ENCODE results near the gene UBAP2. TPM values are rescaled to one million over a fixed set of nuclear protein-coding genes. Genes with fewer than 3 reads are reported as not detected.

The UBAP2 gene
- polyA plus RNA-seq, 2 donors = 12.6 to 15.6 TPM

DNA sequence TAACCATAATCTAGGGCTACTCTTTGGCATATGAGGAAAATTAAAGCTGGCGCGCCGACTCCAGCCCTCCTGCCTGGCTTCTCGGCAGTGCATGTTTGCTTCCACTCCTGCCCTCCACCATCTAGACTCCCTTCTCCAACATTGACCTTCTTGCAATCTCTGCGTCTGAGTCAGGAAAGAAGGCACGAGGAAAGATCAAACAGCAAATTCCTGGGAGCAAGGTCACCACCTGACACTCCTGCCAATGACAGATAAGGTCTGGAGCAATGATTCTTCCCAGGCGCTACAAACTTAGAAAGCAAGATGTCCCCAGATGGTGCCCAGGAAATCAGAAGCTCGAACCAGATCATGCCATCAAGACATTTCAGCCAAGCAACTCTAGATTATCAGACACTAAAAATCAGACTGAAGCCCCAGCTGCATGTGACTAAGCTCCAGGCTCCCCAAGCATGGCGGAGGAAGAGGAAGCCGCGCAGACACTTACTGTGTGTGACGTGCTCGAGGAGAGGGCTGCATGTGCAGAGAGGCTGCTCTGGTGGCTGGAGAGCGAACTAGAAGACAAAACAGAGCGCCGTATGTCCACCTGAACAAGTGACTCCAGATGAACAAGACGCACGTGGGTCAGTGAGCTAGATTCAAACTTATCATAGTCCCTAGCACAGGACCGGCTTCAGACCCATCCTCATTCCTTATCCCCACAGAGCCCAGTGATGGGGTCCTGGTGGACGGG, 116.4 kb downstream of the UBAP2 start:
- Histone ChIP-seq H3K36me3 (ENCODE audit: control insufficient read depth in 2 of 2, insufficient read depth in 2 of 2, low read length in 1 of 2) (peaks cover 30 to 53% of the 10 kb centered on the region in 2 donors), H3K4me1 (ENCODE audit: control insufficient read depth in 2 of 2, insufficient read depth in 2 of 2, low read length in 1 of 2) (no peaks in the 10 kb centered on the region), H3K27me3 (ENCODE audit: control insufficient read depth in 1 of 2, insufficient read depth in 2 of 2, low read length in 2 of 2) (no peaks in the 10 kb centered on the region), H3K27ac (ENCODE audit: low read depth in 2 of 2, low read length in 1 of 2) (no peak overlapping the region), H3K4me3 (ENCODE audit: low read depth in 1 of 2, low read length in 2 of 2) (no peak overlapping the region), H3K9me3 (ENCODE audit: control insufficient read depth in 2 of 2, insufficient read depth in 1 of 2, low read depth in 1 of 2, low read length in 1 of 2) (no peaks in the 10 kb centered on the region)
- WGBS, 2 donors = 89 to 91% methylated on average over 20 of the region's 20 CpGs

DNA sequence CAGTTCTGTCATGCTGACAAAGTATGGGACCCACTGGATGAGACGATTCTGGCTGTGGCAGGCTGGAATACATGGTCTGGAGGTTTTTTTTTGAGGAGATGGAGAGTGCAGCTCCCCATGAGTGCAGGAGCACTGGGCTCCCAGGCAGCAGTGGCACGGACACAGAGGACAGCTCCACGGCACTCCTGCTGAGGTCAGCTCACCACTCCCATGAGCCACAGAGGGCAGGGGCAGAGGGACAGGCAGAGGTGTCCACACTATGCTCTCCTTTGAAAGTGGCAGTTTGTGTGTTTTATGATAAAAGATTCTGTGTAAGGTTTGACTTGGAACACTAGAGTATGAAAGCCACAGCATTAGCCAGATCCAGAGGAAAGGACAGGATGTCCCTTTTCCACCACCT, 117.4 kb downstream of the UBAP2 start:
- Histone ChIP-seq H3K27me3 (ENCODE audit: control insufficient read depth in 1 of 2, insufficient read depth in 2 of 2, low read length in 2 of 2) (no peaks in the 10 kb centered on the region), H3K9me3 (ENCODE audit: control insufficient read depth in 2 of 2, insufficient read depth in 1 of 2, low read depth in 1 of 2, low read length in 1 of 2) (no peaks in the 10 kb centered on the region), H3K36me3 (ENCODE audit: control insufficient read depth in 2 of 2, insufficient read depth in 2 of 2, low read length in 1 of 2) (peaks cover 38 to 63% of the 10 kb centered on the region in 2 donors), H3K4me1 (ENCODE audit: control insufficient read depth in 2 of 2, insufficient read depth in 2 of 2, low read length in 1 of 2) (no peaks in the 10 kb centered on the region), H3K27ac (ENCODE audit: low read depth in 2 of 2, low read length in 1 of 2) (no peak overlapping the region), H3K4me3 (ENCODE audit: low read depth in 1 of 2, low read length in 2 of 2) (no peak overlapping the region)
- WGBS, 2 donors = 81 to 85% methylated on average over 3 of the region's 3 CpGs

DNA sequence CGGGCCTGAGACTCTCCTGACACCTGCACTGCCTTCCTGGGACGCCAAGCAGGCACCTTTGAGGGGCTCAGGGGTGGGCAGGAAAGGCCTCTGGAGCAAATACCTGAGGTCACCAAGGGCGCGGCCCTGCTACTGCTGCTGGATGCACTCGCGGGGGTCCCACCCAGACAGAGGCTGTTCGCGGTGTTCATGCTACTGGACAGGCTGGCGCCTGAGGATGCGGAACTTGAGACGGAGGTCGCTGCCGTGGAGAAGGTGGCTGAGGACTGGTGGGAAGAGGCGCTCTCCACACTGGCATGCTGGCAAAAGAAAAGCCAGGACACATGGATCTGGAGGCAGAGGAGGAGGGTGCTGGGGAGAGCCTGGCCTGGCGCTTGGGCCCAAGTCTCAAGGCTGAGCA, 121.0 kb downstream of the UBAP2 start:
- Histone ChIP-seq H3K9me3 (ENCODE audit: control insufficient read depth in 2 of 2, insufficient read depth in 1 of 2, low read depth in 1 of 2, low read length in 1 of 2) (no peaks in the 10 kb centered on the region), H3K4me3 (ENCODE audit: low read depth in 1 of 2, low read length in 2 of 2) (no peak overlapping the region), H3K27me3 (ENCODE audit: control insufficient read depth in 1 of 2, insufficient read depth in 2 of 2, low read length in 2 of 2) (no peaks in the 10 kb centered on the region), H3K4me1 (ENCODE audit: control insufficient read depth in 2 of 2, insufficient read depth in 2 of 2, low read length in 1 of 2) (no peaks in the 10 kb centered on the region), H3K36me3 (ENCODE audit: control insufficient read depth in 2 of 2, insufficient read depth in 2 of 2, low read length in 1 of 2) (peaks cover 52 to 65% of the 10 kb centered on the region in 2 donors), H3K27ac (ENCODE audit: low read depth in 2 of 2, low read length in 1 of 2) (no peak overlapping the region)
- 92 to 93% methylated on average over 15 of the region's 15 CpGs for WGBS, 2 donors

DNA sequence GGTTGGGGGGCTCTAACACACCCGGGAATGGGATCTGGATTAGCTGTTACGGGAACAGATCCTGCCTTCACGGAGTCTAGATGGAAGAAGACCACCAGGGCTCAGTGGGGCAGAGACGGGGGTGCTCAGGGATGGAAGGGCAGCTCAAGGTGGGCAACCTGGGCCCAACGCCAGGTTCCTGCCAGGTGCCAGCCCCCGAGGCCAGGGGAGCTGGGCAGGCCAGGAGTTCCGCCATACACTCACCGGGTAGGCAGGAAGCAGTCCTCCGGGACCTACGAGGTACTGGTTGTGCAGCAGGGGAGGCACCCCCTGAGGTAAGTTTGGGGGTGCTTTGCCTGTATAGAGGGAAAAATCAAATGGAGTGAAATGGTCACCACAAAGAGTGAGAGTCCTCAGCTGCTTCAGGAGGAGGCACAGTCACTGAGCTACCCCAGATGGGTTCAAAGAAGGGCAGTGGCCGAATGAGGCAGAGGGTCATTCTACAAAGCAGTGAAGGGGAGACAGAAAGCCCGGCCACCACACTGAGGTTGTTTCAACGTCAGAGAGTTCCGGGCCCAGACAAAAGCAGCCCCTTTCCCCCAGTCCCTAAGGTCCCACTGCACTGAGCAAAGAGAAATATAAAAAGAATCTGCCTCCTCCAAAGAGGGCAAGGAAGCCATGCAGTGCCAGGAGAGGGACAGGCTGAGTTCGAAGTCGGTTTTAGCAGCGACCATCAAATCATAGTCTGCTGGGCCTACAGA, 121.8 kb downstream of the UBAP2 start:
- WGBS, 2 donors = 90 to 91% methylated on average over 17 of the region's 17 CpGs
- Histone ChIP-seq H3K4me3 (ENCODE audit: low read depth in 1 of 2, low read length in 2 of 2) (no peak overlapping the region), H3K27me3 (ENCODE audit: control insufficient read depth in 1 of 2, insufficient read depth in 2 of 2, low read length in 2 of 2) (no peaks in the 10 kb centered on the region), H3K4me1 (ENCODE audit: control insufficient read depth in 2 of 2, insufficient read depth in 2 of 2, low read length in 1 of 2) (no peaks in the 10 kb centered on the region), H3K36me3 (ENCODE audit: control insufficient read depth in 2 of 2, insufficient read depth in 2 of 2, low read length in 1 of 2) (peaks cover 45 to 64% of the 10 kb centered on the region in 2 donors), H3K9me3 (ENCODE audit: control insufficient read depth in 2 of 2, insufficient read depth in 1 of 2, low read depth in 1 of 2, low read length in 1 of 2) (no peaks in the 10 kb centered on the region), H3K27ac (ENCODE audit: low read depth in 2 of 2, low read length in 1 of 2) (no peak overlapping the region)

DNA sequence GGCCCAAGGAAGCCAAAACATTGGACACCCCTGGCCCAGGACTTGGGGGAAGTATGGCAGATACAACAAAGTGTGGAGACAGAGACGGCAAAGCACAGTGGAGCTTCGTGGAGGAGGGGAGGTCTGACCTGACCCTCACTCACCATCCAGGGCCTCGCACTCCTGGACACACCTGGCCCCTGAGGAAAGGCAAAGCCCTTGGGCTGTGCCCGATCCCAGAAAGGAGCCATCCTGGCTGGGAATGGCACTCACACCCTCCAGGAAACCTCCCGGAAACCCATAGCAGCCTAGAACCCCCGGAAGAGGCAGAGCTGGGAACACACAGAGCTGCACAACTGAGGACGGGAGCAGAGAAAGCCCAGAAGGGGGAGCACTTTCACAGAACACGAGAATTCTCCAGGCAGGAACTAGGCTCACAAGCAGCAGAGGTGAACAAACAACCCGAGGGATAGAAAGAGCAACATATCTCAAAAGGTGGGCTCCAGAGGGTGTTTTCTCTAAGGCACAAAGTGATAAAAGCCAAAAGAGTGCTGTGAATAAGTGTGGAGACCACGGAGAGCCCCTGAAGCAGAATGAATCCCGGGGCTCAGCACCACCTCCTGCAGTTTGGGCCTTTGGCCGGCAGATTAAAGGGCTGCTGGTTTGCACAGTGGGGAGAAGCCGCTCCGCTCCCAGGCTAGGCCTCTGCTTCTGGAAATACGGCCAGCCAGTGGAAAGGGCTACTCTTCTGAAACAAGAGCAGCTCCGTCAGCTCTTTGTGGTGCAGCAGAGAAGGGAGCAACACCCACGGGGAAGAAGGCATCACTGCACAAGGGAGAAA, 123.5 kb downstream of the UBAP2 start:
- 62 to 63% methylated on average over 17 of the region's 17 CpGs for WGBS, 2 donors
- H3K9me3 ChIP-seq (ENCODE audit: control insufficient read depth in 2 of 2, insufficient read depth in 1 of 2, low read depth in 1 of 2, low read length in 1 of 2) = no peaks in the 10 kb centered on the region
- H3K27ac ChIP-seq (ENCODE audit: low read depth in 2 of 2, low read length in 1 of 2) = no peak overlapping the region
- H3K36me3 ChIP-seq (ENCODE audit: control insufficient read depth in 2 of 2, insufficient read depth in 2 of 2, low read length in 1 of 2) = peaks cover 42 to 69% of the 10 kb centered on the region in 2 donors
- H3K4me1 ChIP-seq (ENCODE audit: control insufficient read depth in 2 of 2, insufficient read depth in 2 of 2, low read length in 1 of 2) = no peaks in the 10 kb centered on the region
- H3K27me3 ChIP-seq (ENCODE audit: control insufficient read depth in 1 of 2, insufficient read depth in 2 of 2, low read length in 2 of 2) = no peaks in the 10 kb centered on the region
- H3K4me3 ChIP-seq (ENCODE audit: low read depth in 1 of 2, low read length in 2 of 2) = no peak overlapping the region

DNA sequence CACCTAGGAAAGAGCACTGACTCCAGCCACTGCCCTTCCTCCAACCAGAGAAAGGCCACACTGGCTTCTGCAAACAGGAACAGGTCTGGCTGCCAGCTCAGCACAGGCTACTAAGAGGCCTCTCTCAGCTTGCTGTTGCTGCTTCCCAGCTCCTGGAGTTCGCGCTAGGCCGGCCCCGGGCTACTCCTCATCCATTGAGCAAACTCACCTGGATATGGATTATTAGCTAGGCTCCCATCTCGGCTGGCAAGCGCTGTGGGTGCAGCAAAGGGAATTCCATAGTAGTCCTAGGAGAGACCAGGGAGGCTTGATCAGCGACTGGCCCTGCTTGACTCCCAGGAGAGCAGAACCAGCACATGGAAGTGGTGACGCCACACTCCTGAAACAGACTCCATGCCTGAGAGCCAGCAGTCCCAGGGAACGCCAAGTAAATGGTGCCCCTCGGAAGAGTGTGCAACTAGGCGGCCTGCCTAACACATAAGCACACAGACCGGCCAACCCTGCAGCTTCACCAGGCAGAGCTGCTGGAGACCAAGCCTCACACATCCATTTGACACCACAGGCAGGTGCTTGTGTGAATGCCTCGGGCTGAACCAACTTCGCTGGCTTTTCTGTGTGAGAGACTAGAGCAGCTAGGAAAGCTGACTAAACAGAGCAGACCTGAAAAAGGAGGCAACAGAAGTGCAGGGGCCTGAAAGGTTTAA, 124.5 kb downstream of the UBAP2 start:
- 74 to 77% methylated on average over 14 of the region's 14 CpGs for WGBS, 2 donors
- H3K36me3 ChIP-seq (ENCODE audit: control insufficient read depth in 2 of 2, insufficient read depth in 2 of 2, low read length in 1 of 2) = peaks cover 46 to 72% of the 10 kb centered on the region in 2 donors
- H3K27me3 ChIP-seq (ENCODE audit: control insufficient read depth in 1 of 2, insufficient read depth in 2 of 2, low read length in 2 of 2) = no peaks in the 10 kb centered on the region
- no peak overlapping the region for H3K27ac ChIP-seq (ENCODE audit: low read depth in 2 of 2, low read length in 1 of 2)
- no peaks in the 10 kb centered on the region for H3K4me1 ChIP-seq (ENCODE audit: control insufficient read depth in 2 of 2, insufficient read depth in 2 of 2, low read length in 1 of 2)
- H3K4me3 ChIP-seq (ENCODE audit: low read depth in 1 of 2, low read length in 2 of 2) = no peak overlapping the region
- no peaks in the 10 kb centered on the region for H3K9me3 ChIP-seq (ENCODE audit: control insufficient read depth in 2 of 2, insufficient read depth in 1 of 2, low read depth in 1 of 2, low read length in 1 of 2)

DNA sequence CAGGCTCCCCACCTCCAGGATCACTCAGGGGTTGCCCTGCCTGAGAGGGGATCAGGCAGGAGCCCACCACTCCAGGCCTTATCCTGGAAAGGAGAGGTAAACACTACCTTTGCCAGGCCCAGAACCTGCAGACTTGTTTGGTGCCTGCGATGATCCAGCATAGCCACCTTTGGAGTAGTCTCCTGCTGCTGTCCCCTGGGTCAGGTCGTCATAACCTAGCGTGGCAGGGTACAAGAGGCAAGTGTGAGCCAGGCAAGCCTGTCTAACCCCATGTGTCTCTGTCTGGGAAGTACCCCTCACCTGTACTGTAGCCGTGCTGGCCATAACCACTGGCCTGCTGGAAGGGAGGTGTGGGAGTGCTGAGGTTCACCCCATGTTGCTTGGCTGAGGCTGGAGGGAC, 125.6 kb downstream of the UBAP2 start:
- no peaks in the 10 kb centered on the region for H3K4me1 ChIP-seq (ENCODE audit: control insufficient read depth in 2 of 2, insufficient read depth in 2 of 2, low read length in 1 of 2)
- H3K9me3 ChIP-seq (ENCODE audit: control insufficient read depth in 2 of 2, insufficient read depth in 1 of 2, low read depth in 1 of 2, low read length in 1 of 2) = no peaks in the 10 kb centered on the region
- H3K27ac ChIP-seq (ENCODE audit: low read depth in 2 of 2, low read length in 1 of 2) = no peak overlapping the region
- peaks cover 38 to 72% of the 10 kb centered on the region in 2 donors for H3K36me3 ChIP-seq (ENCODE audit: control insufficient read depth in 2 of 2, insufficient read depth in 2 of 2, low read length in 1 of 2)
- H3K4me3 ChIP-seq (ENCODE audit: low read depth in 1 of 2, low read length in 2 of 2) = no peak overlapping the region
- 87 to 88% methylated on average over 4 of the region's 4 CpGs for WGBS, 2 donors
- no peaks in the 10 kb centered on the region for H3K27me3 ChIP-seq (ENCODE audit: control insufficient read depth in 1 of 2, insufficient read depth in 2 of 2, low read length in 2 of 2)

DNA sequence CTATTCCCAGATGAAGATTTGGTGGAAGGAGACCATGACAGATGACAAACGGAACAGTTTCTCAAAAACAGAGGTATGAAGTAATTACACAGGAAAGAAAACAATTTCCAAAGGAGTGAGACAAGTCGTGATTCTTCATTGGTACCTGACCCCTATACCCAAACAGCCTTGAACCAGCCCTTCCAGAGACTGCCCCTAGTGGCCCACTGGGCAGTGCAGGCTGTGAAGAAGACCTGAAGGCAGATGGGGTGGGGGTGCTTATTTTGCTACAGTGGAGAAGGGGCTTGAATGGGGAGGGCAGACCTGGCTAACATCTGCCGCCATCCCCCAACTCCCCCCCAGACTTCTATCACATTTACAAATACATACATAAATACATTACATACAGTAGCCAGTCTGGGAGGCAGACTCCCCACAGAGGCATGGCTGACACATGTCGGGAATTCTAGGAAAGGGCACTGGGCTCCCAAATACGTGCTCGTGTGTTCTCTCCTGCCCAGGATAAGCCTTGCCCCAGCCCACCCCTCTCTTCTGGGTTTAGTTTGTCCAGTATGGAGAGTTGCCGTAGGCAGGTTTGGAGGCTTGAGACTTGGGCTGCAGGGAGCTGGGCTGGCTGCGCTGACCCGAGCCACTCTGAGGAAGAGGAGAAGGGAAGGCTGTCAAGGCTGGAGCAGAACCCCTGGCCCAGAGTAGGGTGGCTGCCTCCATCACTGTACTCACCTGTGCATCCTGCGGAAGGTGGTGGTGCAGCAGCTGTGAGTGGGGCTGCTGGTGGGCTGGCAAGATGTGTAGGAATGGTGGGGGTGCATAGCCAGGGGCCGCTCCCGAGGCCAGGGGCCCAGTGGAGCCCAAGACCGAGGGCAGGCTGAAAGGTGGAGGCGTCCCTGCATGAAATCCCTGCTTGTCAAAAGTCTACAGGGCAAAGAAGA, 126.5 kb downstream of the UBAP2 start:
- 87% methylated on average over 14 of the region's 14 CpGs for WGBS, 2 donors
- H3K27me3 ChIP-seq (ENCODE audit: control insufficient read depth in 1 of 2, insufficient read depth in 2 of 2, low read length in 2 of 2) = no peaks in the 10 kb centered on the region
- peaks cover 34 to 67% of the 10 kb centered on the region in 2 donors for H3K36me3 ChIP-seq (ENCODE audit: control insufficient read depth in 2 of 2, insufficient read depth in 2 of 2, low read length in 1 of 2)
- H3K4me3 ChIP-seq (ENCODE audit: low read depth in 1 of 2, low read length in 2 of 2) = no peak overlapping the region
- H3K27ac ChIP-seq (ENCODE audit: low read depth in 2 of 2, low read length in 1 of 2) = no peak overlapping the region
- H3K4me1 ChIP-seq (ENCODE audit: control insufficient read depth in 2 of 2, insufficient read depth in 2 of 2, low read length in 1 of 2) = no peaks in the 10 kb centered on the region
- H3K9me3 ChIP-seq (ENCODE audit: control insufficient read depth in 2 of 2, insufficient read depth in 1 of 2, low read depth in 1 of 2, low read length in 1 of 2) = no peaks in the 10 kb centered on the region
